MM.1S (cell line): ENCODE measurements around the gene CWF19L2.

ENCODE experiments used
- CTCF ChIP-seq: fragments of 300-600 bp; sonication (generic); IDR thresholded peaks from 2 replicates; pipeline ENCODE4 v1.5.1; 2016; ENCODE audit warnings: antibody characterized with exemption, low read length, mixed read lengths
- EZH2 ChIP-seq: fragments of 300-600 bp; sonication (generic); optimal IDR thresholded peaks from 2 replicates; pipeline ENCODE3; 2017; ENCODE audit warnings: low read depth, mild to moderate bottlenecking, antibody characterized with exemption, low read length, mixed read lengths
- EZH2phosphoT487 ChIP-seq: fragments of 300-600 bp; sonication (generic); IDR thresholded peaks from 2 replicates; pipeline ENCODE4 v1.6.1; 2018; ENCODE audit warnings: antibody characterized with exemption, low read length

GRCh38 chr11:107354780-107355179 is 102.8 kb downstream of the CWF19L2 start:
- TF ChIP-seq CTCF (no peak), EZH2phosphoT487 (no peak), EZH2 (no peak)
